ENCODE data around the gene TFDP1.

Gene TFDP1

GRCh38 chr13:113665597-113666328 lies 81.2 kb downstream of the TFDP1 start:
- no peak for DNase-seq (ENCODE audit: low read depth, low spot score)

- no peak for DNase-seq (ENCODE audit: low read depth, low spot score)
These were observed 81.7 kb downstream of the TFDP1 start for GRCh38 chr13:113666329-113666670.

- DNase-seq (ENCODE audit: low read depth, low spot score) = no peak
These were observed 82.6 kb downstream of the TFDP1 start, which contains the start of gene GRK1 for GRCh38 chr13:113666951-113667701. TSS of gene GRK1 (plus strand) at chr13:113667219. CDS start at chr13:113667387, 168 bp downstream.

GRCh38 chr13:113667771-113668490 lies 83.4 kb downstream of the TFDP1 start:
- DNase-seq (ENCODE audit: low read depth, low spot score) = no peak

- DNase-seq (ENCODE audit: low read depth, low spot score) = no peak
These were observed 84.0 kb downstream of the TFDP1 start for GRCh38 chr13:113668491-113668971.

- no peak for DNase-seq (ENCODE audit: low read depth, low spot score)
These were observed 84.7 kb downstream of the TFDP1 start for GRCh38 chr13:113669231-113669754.

- no peak for DNase-seq (ENCODE audit: low read depth, low spot score)
These were observed 85.3 kb downstream of the TFDP1 start for GRCh38 chr13:113669755-113670341.

- DNase-seq (ENCODE audit: low read depth, low spot score) = no peak
These were observed 86.0 kb downstream of the TFDP1 start for GRCh38 chr13:113670541-113670940.

- no peak for DNase-seq (ENCODE audit: low read depth, low spot score)
These were observed 86.8 kb downstream of the TFDP1 start for GRCh38 chr13:113671066-113672001.

GRCh38 chr13:113672002-113672651 lies 87.6 kb downstream of the TFDP1 start:
- DNase-seq (ENCODE audit: low read depth, low spot score) = no peak
